Measurements from ENCODE around the gene SMG7.

DNA sequence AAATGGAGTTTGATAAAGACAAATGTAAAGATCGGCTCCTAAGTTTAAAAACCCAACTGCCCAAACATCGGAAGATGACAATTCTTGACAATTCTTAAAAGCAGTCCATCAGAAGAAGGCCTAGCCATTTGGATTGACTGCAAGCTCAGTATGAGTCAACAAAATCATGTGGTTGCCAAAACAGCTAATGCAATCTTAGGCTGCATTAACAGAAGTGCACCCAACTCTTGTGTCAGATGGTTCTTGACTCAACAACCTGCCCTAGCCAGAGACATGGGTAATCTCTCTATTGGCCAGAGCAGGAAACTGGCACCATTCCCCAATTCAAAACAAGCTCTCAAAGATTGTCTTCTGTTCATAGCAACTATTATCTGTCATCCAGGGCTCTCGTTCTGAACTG is 127.8 kb downstream of the SMG7 start:
- TF ChIP-seq, protein P1, sequence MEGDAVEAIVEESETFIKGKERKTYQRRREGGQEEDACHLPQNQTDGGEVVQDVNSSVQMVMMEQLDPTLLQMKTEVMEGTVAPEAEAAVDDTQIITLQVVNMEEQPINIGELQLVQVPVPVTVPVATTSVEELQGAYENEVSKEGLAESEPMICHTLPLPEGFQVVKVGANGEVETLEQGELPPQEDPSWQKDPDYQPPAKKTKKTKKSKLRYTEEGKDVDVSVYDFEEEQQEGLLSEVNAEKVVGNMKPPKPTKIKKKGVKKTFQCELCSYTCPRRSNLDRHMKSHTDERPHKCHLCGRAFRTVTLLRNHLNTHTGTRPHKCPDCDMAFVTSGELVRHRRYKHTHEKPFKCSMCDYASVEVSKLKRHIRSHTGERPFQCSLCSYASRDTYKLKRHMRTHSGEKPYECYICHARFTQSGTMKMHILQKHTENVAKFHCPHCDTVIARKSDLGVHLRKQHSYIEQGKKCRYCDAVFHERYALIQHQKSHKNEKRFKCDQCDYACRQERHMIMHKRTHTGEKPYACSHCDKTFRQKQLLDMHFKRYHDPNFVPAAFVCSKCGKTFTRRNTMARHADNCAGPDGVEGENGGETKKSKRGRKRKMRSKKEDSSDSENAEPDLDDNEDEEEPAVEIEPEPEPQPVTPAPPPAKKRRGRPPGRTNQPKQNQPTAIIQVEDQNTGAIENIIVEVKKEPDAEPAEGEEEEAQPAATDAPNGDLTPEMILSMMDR (conservative IDR thresholded peaks at IDR 0.05; ENCODE audit: low read depth, low read length) = no peak
- TF ChIP-seq MAZ (IDR thresholded peaks at IDR 0.05; ENCODE audit: borderline replicate concordance, low read depth, low read length) (no peak), CHD1 (IDR thresholded peaks at IDR 0.05; ENCODE audit: low read depth, low read length) (no peak), RAD21 (IDR thresholded peaks at IDR 0.05; ENCODE audit: low read length) (no peak), SMC3 (IDR thresholded peaks at IDR 0.05; ENCODE audit: low read depth, low read length) (no peak)

All from IMR-90 (cell line).